Measurements from ENCODE around the gene DAPK2. TPM values are rescaled to one million over a fixed set of nuclear protein-coding genes. Genes with fewer than 3 reads are reported as not detected.
"Not testable (repeated sequence)": the region's sequence is repeated elsewhere in the genome, so short reads cannot be mapped to it uniquely, and the experiment has no call there.

The DAPK2 gene
- total RNA-seq, 1 donor = 23.5 TPM

- Histone ChIP-seq H3K27ac (ENCODE audit: low read depth, low read length) (no peak overlapping the region), H3K4me3 (ENCODE audit: insufficient read depth, low read length) (no peak overlapping the region), H3K9me3 (ENCODE audit: low read depth, low read length) (no peaks in the 10 kb centered on the region), H3K36me3 (ENCODE audit: insufficient read depth, low read length) (no peaks in the 10 kb centered on the region), H2AFZ (ENCODE audit: low read length) (no peak overlapping the region), H3K4me1 (ENCODE audit: insufficient read depth, low read length) (peaks cover 5% of the 10 kb centered on the region), H3K4me2 (ENCODE audit: insufficient read depth, low read length) (no peak overlapping the region), H3K79me2 (ENCODE audit: insufficient read depth, low read length) (no peaks in the 10 kb centered on the region), H3K27me3 (ENCODE audit: insufficient read depth, low read length) (no peaks in the 10 kb centered on the region), H4K20me1 (ENCODE audit: insufficient read depth, low read length) (no peaks in the 10 kb centered on the region)
- no peak for DNase-seq (ENCODE audit: insufficient read length, low spot score, missing footprints)
- TF ChIP-seq CTCF (IDR thresholded peaks at IDR 0.05; ENCODE audit: extremely low read depth, low read depth, low read length) = no peak
Measured at GRCh38 chr15:63969652-63970421, 76.4 kb downstream of the DAPK2 start.

- Histone ChIP-seq H3K27ac (ENCODE audit: low read depth, low read length) (no peak overlapping the region), H3K79me2 (ENCODE audit: insufficient read depth, low read length) (no peaks in the 10 kb centered on the region), H3K4me2 (ENCODE audit: insufficient read depth, low read length) (no peak overlapping the region), H3K4me3 (ENCODE audit: insufficient read depth, low read length) (no peak overlapping the region), H3K4me1 (ENCODE audit: insufficient read depth, low read length) (peaks cover 4% of the 10 kb centered on the region), H3K9me3 (ENCODE audit: low read depth, low read length) (no peaks in the 10 kb centered on the region), H2AFZ (ENCODE audit: low read length) (no peak overlapping the region), H3K27me3 (ENCODE audit: insufficient read depth, low read length) (no peaks in the 10 kb centered on the region), H4K20me1 (ENCODE audit: insufficient read depth, low read length) (no peaks in the 10 kb centered on the region), H3K36me3 (ENCODE audit: insufficient read depth, low read length) (no peaks in the 10 kb centered on the region)
- TF ChIP-seq CTCF (IDR thresholded peaks at IDR 0.05; ENCODE audit: extremely low read depth, low read depth, low read length) = no peak
- DNase-seq (ENCODE audit: insufficient read length, low spot score, missing footprints) = no peak
Measured at GRCh38 chr15:63968700-63969099, 77.6 kb downstream of the DAPK2 start.

- Histone ChIP-seq H3K27ac (ENCODE audit: low read depth, low read length) (no peak overlapping the region), H4K20me1 (ENCODE audit: insufficient read depth, low read length) (no peaks in the 10 kb centered on the region), H3K4me1 (ENCODE audit: insufficient read depth, low read length) (no peaks in the 10 kb centered on the region), H3K27me3 (ENCODE audit: insufficient read depth, low read length) (no peaks in the 10 kb centered on the region), H3K4me2 (ENCODE audit: insufficient read depth, low read length) (no peak overlapping the region), H3K36me3 (ENCODE audit: insufficient read depth, low read length) (no peaks in the 10 kb centered on the region), H2AFZ (ENCODE audit: low read length) (no peak overlapping the region), H3K79me2 (ENCODE audit: insufficient read depth, low read length) (no peaks in the 10 kb centered on the region), H3K9me3 (ENCODE audit: low read depth, low read length) (no peaks in the 10 kb centered on the region), H3K4me3 (ENCODE audit: insufficient read depth, low read length) (no peak overlapping the region)
- no peak for DNase-seq (ENCODE audit: insufficient read length, low spot score, missing footprints)
- TF ChIP-seq CTCF (IDR thresholded peaks at IDR 0.05; ENCODE audit: extremely low read depth, low read depth, low read length) = no peak
Measured at GRCh38 chr15:63968122-63968524, 78.2 kb downstream of the DAPK2 start.

- Histone ChIP-seq H3K27me3 (ENCODE audit: insufficient read depth, low read length) (no peaks in the 10 kb centered on the region), H3K4me3 (ENCODE audit: insufficient read depth, low read length) (no peak overlapping the region), H2AFZ (ENCODE audit: low read length) (no peak overlapping the region), H3K79me2 (ENCODE audit: insufficient read depth, low read length) (no peaks in the 10 kb centered on the region), H3K9me3 (ENCODE audit: low read depth, low read length) (no peaks in the 10 kb centered on the region), H3K36me3 (ENCODE audit: insufficient read depth, low read length) (no peaks in the 10 kb centered on the region), H3K4me2 (ENCODE audit: insufficient read depth, low read length) (no peak overlapping the region), H4K20me1 (ENCODE audit: insufficient read depth, low read length) (no peaks in the 10 kb centered on the region), H3K4me1 (ENCODE audit: insufficient read depth, low read length) (no peaks in the 10 kb centered on the region), H3K27ac (ENCODE audit: low read depth, low read length) (no peak overlapping the region)
- DNase-seq (ENCODE audit: insufficient read length, low spot score, missing footprints) = no peak
- TF ChIP-seq CTCF (IDR thresholded peaks at IDR 0.05; ENCODE audit: extremely low read depth, low read depth, low read length) = no peak
Measured at GRCh38 chr15:63967616-63968015, 78.7 kb downstream of the DAPK2 start.

GRCh38 chr15:63962947-63963721 lies 83.2 kb downstream of the DAPK2 start:
- not testable (repeated sequence) for H2AFZ ChIP-seq (ENCODE audit: low read length); H3K9me3 ChIP-seq (ENCODE audit: low read depth, low read length)

More at GRCh38 chr15:63962947-63963721, 83.2 kb downstream of the DAPK2 start:
- not testable (repeated sequence) for H3K79me2 ChIP-seq (ENCODE audit: insufficient read depth, low read length); H3K4me3 ChIP-seq (ENCODE audit: insufficient read depth, low read length); H3K27ac ChIP-seq (ENCODE audit: low read depth, low read length); H3K4me1 ChIP-seq (ENCODE audit: insufficient read depth, low read length); H3K27me3 ChIP-seq (ENCODE audit: insufficient read depth, low read length); DNase-seq (ENCODE audit: insufficient read length, low spot score, missing footprints); H3K4me2 ChIP-seq (ENCODE audit: insufficient read depth, low read length); H4K20me1 ChIP-seq (ENCODE audit: insufficient read depth, low read length); H3K36me3 ChIP-seq (ENCODE audit: insufficient read depth, low read length)
